ENCODE data around the gene TNS2.

TNS2 gene

GRCh38 chr12:53062011-53062961, 12.4 kb downstream of the TNS2 start:
- no peaks in the 10 kb centered on the region for H3K9me3 Mint-ChIP-seq
- H3K27ac Mint-ChIP-seq: no peak overlapping the region
- DNase-seq: no peak
- H3K27me3 Mint-ChIP-seq (ENCODE audit: low read depth, poor library complexity): peaks cover 6% of the 10 kb centered on the region
- H3K4me1 Mint-ChIP-seq: peaks cover 55% of the 10 kb centered on the region
- no peaks in the 10 kb centered on the region for H3K36me3 Mint-ChIP-seq (ENCODE audit: low read depth)
- no peak overlapping the region for H3K4me3 Mint-ChIP-seq
- TF ChIP-seq CTCF (IDR thresholded peaks at IDR 0.05): no peak

DNA sequence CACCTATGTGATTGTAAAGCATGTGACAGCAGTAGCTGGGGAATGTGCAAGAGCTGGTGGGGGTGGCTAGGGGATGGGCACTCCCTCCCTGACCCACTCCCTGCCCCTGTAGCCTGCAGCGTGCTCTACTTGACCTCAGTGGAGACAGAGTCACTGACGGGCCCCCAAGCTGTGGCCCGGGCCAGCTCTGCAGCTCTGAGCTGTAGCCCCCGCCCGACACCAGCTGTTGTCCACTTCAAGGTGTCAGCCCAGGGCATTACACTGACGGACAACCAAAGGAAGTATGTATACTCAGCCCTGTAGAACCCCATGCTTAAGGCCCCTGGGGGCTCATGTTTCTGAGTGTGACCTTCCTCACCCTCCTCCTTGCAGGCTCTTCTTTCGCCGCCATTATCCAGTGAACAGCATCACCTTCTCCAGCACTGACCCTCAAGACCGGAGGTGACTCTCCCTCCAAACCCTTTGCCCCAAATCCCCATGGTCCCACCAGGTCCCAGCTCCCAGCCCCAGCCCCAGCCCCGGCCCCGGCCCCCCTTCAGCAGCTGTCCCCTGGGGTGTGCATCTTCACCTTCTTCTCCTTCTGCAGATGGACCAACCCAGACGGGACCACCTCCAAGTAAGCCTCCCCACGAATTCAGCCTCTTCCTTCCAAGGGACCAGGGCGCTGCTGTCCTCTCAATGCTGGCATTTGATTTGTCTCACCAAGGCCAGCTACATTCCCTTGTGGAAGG, 13.3 kb downstream of the TNS2 start:
- no peak for TF ChIP-seq CTCF (IDR thresholded peaks at IDR 0.05)
- Mint-ChIP-seq H3K9me3 (no peaks in the 10 kb centered on the region), H3K4me1 (peaks cover 53% of the 10 kb centered on the region), H3K27me3 (ENCODE audit: low read depth, poor library complexity) (peaks cover under 1% of the 10 kb centered on the region), H3K27ac (no peak overlapping the region), H3K36me3 (ENCODE audit: low read depth) (no peaks in the 10 kb centered on the region), H3K4me3 (no peak overlapping the region)
- no peak for DNase-seq

- TF ChIP-seq CTCF (IDR thresholded peaks at IDR 0.05): no peak
- Mint-ChIP-seq H3K27ac (no peak overlapping the region), H3K4me1 (peaks cover 61% of the 10 kb centered on the region), H3K27me3 (ENCODE audit: low read depth, poor library complexity) (no peaks in the 10 kb centered on the region), H3K36me3 (ENCODE audit: low read depth) (no peaks in the 10 kb centered on the region), H3K4me3 (no peak overlapping the region), H3K9me3 (no peaks in the 10 kb centered on the region)
- DNase-seq: no peak
Observed at GRCh38 chr12:53063708-53064612, 14.1 kb downstream of the TNS2 start.

DNA sequence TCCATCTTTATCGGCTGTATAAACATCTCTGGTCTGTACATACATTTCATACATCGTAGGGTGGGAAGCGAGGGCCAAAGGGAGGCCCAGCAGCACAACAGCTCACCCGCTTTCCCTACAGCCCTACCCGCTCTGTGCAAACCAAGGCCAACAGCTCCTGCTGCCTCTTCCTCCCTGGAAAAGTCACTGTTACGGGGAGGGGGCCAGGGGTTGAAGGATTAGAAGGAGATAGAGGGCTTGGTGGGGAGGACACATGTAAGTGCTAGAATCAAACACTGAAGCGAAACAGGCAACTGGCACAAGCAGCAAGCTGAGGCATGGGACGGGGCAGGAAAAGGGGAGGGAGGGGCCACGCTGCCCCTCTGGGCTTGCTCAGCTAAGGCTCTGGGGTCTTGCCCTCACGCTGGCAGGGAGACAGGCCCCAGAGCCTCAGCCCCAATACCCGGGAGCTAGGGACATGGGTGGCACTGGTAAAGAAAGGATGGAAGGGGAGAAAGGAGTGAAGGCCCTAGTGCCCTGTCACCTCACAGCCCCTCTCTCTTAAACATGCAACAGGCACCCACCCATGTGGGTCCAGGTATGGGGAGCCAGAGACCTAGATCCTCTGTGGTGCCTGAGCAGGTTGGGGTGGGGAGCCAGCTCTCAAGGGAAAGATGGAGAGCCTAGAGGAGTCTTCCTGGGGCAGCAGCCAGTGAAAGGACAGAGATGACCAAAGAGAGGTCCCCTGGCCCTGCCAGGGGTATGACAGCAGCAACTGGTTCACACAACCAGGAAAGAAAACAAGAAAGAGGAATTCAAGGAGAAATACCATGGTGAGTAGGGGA, 15.0 kb downstream of the TNS2 start:
- H3K9me3 Mint-ChIP-seq: no peaks in the 10 kb centered on the region
- peaks cover 67% of the 10 kb centered on the region for H3K4me1 Mint-ChIP-seq
- H3K27me3 Mint-ChIP-seq (ENCODE audit: low read depth, poor library complexity): peaks cover 3% of the 10 kb centered on the region
- DNase-seq: no peak
- H3K4me3 Mint-ChIP-seq: no peak overlapping the region
- H3K27ac Mint-ChIP-seq: peak overlapping the region; percentile 11
- no peaks in the 10 kb centered on the region for H3K36me3 Mint-ChIP-seq (ENCODE audit: low read depth)
- TF ChIP-seq CTCF (IDR thresholded peaks at IDR 0.05): no peak

DNA sequence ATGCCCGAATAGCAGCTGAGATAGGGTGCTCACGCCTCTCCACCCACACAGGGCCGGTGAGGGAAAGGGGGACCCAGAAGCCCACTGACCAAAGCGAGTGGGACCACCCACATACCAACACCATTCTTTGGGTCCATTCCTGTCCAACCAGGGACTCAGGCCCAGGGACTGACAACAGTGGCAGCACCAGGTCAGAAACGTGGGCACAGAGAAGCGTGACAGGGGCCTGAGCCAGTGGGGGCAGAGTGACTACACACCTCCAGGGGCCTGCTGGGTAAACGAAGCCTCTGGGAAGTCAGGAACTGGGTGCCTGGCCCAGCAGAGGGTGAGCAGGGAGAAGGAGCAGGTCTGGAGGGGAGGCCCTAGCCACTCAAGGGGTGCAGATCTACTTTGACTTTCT, 15.6 kb downstream of the TNS2 start:
- no peak overlapping the region for H3K4me3 Mint-ChIP-seq
- H3K4me1 Mint-ChIP-seq: peaks cover 74% of the 10 kb centered on the region
- TF ChIP-seq CTCF (IDR thresholded peaks at IDR 0.05): no peak
- H3K36me3 Mint-ChIP-seq (ENCODE audit: low read depth): no peaks in the 10 kb centered on the region
- no peaks in the 10 kb centered on the region for H3K9me3 Mint-ChIP-seq
- H3K27me3 Mint-ChIP-seq (ENCODE audit: low read depth, poor library complexity): peaks cover 3% of the 10 kb centered on the region
- no peak overlapping the region for H3K27ac Mint-ChIP-seq
- no peak for DNase-seq

Measured in nephron progenitor cell (in vitro differentiated cells).